GM08714 (cell line): ENCODE data around the gene ZC3H13.

ENCODE experiments used
- H3K4me3 ChIP-seq: fragments of 200-500 bp; sonication (Bioruptor generic); 2 replicates; pipeline ENCODE4 v1.5.1; 2014; ENCODE audit warnings: mild to moderate bottlenecking, low read length, inconsistent platforms
- ZNF274 ChIP-seq: IDR thresholded peaks from 2 replicates; pipeline ENCODE4 v1.6.1; 2012; ENCODE audit warnings: mild to moderate bottlenecking, low read depth, low read length

ZC3H13 gene

DNA sequence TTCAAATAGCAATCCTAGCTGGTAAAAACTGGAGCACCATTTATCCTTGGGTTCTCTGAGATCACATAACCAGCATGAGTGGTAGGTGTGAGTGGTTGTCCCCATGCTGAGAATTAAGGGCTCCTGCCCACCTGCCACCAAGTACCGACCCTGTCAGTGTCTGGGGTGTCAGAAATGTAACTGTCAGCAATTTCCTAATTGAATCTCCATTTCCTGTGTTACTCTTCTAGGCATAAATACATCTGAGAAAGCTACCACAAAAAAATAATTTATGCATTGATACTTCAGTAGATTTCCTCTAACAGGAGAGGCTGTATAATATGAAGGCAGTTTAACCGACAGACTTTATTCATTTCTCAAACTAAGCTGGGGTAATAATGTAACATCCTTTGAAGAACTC lies 27.2 kb upstream of the ZC3H13 start:
- no peak overlapping the region for H3K4me3 ChIP-seq
- TF ChIP-seq ZNF274, result no peak

DNA sequence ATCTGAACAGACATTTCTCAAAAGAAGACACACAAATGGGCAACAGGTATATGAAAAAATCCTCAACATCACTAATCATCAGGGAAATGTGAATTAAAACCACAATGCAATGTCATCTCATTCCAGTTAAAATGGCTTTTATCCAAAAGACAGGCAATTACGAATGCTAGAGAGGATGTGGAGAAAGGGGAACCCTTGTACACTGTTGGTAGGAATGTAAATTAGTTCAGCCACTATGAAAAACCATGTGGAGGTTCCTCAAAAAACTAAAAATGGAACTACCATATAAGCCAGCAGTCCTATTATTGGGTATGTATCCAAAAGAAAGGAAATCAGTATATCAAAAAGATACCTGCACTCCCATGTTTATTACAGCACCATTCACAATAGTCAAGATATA lies 24.7 kb upstream of the ZC3H13 start:
- TF ChIP-seq ZNF274, result no peak
- no peak overlapping the region for H3K4me3 ChIP-seq

DNA sequence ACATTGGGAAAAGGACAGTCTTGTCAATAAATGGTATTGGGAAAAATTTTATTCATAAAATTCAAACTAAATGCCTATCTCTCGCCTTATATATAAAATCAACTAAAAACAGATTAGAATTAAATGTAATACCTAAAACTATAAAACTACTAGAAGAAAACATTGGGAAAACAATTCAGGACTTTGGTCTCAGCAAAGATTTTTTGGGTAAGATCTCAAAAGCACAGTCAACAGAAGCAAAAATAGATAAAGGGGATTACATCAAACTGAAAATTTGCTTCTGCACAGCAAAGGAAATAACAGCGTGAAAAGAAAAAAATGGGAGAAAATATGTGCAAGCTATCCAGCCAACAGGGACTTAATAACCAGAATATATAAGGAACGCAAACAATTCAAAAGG lies 24.3 kb upstream of the ZC3H13 start:
- no peak for TF ChIP-seq ZNF274
- no peak overlapping the region for H3K4me3 ChIP-seq

DNA sequence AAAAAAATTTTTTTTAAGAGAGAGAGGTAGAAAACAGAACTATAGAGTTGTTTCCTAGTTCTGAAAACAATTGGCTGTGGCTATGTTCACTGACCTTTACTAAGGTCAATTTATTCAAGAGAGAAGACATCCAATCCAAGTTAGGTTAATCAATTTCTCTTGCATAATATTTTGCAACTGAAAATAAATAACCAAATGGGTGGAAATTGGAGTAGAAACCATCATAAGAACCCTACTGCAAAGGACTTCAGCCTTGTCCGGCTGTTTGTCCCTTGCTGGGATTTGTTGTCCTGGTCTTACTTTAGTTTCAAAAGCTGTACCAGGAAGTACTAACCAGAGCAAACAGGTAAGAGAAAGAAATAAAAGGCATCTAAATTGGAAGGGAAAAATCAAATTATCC lies 23.3 kb upstream of the ZC3H13 start:
- no peak for TF ChIP-seq ZNF274
- H3K4me3 ChIP-seq, result no peak overlapping the region

DNA sequence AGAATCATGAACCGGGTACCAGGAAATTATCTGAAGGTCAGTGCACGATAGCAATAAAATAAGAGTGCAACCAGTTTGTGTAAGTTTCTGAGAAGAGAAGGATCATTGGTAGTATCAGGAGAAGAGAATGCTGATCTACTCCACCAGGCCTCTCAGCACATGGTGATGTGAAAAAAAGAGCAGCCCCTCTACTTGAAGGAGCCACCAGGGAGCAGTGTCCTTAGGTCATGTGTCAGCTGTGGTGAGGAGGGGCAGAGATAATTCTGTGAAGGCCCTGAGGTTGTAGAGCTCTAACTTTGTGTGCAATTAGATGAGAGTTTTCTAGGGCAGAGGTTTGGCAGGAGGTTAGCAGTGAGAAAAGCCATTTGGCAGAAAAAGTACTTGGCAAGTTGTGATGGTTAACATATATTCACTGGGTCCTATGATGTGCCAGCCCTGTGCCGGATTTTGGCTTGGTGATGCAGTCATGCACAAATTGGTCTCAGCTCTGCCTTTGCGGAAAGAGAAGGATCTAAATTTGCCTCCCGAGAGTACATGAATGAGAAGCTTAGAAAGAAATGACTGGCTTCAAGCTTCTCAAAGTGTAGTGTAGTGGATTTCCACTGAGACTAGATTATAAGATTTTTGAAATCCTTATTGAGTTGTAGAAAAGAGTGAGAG lies 19.2 kb upstream of the ZC3H13 start:
- no peak for TF ChIP-seq ZNF274
- no peak overlapping the region for H3K4me3 ChIP-seq

DNA sequence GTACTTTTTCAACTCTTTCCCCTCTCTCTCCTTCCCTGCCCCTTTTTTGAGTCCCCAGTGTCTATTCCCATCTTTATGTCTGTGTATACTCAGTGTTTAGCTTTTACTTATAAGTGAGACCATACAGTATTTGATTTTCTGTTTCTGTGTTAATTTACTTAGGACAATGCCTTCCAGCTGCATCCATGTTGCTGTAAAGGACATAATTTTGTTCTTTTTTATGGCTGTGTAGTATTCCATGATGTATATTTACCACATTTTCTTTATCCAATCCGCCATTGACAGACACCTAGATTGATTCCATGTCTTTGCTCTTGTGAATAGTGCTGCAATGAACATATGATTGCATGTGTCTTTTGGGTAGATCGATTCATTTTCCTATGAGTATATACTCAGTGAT lies 10.7 kb upstream of the ZC3H13 start:
- TF ChIP-seq ZNF274, result no peak
- H3K4me3 ChIP-seq, result no peak overlapping the region

DNA sequence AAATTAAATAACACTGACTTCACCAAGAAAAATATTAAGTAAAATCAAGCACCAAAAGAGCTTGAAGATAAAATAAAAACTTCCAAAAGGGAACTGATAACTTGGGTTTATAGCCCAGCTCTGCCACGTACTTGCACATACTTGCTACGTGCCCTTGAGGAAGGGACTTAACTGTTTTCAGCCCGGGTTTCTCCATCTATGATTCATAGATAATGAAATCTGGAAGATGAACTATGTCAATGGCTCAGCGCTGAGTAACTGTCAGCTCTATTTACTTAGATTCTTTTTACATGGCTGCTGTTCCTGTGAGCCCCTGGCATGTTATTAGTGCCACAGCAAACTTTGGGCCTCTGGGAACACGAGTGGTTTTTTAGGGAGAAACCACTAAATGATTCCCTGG lies 9.6 kb upstream of the ZC3H13 start:
- H3K4me3 ChIP-seq, result no peak overlapping the region
- TF ChIP-seq ZNF274, result no peak

DNA sequence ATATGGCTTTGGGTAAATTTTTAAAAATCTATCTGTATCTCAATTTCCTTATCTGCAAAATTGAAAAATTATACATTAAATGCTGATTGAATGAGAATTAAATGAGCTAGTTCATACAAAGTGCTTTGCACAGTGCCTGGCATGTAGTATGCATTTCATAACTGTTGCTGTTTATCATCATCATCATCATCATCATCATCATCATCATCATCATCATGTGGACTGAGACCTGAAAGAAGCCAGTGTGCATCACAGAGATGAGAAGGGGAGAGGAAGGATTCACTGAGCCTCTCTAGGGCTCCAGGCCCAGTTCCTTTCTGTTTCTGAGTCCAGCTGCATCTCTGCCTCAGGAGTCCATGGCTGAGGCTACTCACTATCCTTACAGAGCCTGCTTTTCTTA lies 6.9 kb upstream of the ZC3H13 start:
- TF ChIP-seq ZNF274, result no peak

DNA sequence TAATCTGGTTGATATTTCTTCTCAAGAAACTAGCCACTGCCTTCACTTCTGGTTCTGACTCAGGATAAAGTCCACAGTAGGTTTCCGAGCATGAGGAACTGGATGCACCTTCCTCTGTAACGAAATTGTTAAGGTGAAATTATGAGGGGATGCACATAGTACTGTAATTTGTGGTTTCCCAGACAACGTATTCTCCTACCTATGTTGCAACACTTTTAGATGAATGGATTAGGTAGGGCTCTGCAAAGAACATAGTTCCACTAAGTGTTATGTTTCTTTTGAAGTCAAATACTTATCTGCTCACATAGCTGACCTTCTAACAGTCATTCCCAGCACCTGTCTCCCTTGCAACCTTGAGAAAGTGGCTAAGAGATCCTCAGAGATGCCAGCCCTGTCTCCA lies 5.7 kb upstream of the ZC3H13 start:
- TF ChIP-seq ZNF274, result no peak

More for the DNA sequence above, 6.9 kb upstream of the ZC3H13 start:
- H3K4me3 ChIP-seq, result no peak overlapping the region

DNA sequence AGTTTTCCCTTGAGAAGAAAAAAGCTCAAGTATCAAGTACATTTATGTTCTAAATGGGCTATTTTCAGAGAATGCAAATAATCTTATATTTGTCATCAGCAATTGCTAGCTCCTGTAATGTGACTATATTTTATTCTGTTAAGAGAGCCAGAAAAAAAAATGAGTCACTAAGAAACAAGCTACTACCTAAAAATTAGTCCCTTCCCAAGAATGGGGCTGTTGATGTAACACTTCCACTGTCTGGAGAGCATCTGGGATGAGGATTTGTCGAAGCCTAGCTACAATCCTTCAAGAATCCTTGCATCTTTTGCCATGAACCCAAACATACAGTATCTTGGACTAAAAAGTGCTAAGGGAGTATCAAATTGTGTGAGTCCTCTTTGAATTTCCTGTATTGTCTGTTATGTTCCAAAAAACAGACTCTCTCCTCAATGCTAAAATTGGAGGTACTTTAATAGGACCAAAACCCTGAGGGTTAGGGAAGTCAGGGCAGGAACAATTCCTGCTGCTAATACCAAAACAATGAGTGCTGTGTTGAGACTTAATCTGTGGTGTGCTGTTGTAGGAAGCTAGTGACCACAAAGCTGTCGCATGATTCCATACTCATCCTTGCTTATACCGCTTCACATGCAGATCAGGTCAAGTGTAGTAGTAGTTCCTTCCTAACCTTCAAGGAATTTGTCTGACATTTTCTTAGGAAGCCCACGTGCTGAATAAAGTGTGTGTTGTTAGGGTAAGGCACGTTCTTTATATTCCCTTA lies 4.9 kb upstream of the ZC3H13 start:
- no peak for TF ChIP-seq ZNF274

More for the DNA sequence above, 5.7 kb upstream of the ZC3H13 start:
- H3K4me3 ChIP-seq, result no peak overlapping the region

DNA sequence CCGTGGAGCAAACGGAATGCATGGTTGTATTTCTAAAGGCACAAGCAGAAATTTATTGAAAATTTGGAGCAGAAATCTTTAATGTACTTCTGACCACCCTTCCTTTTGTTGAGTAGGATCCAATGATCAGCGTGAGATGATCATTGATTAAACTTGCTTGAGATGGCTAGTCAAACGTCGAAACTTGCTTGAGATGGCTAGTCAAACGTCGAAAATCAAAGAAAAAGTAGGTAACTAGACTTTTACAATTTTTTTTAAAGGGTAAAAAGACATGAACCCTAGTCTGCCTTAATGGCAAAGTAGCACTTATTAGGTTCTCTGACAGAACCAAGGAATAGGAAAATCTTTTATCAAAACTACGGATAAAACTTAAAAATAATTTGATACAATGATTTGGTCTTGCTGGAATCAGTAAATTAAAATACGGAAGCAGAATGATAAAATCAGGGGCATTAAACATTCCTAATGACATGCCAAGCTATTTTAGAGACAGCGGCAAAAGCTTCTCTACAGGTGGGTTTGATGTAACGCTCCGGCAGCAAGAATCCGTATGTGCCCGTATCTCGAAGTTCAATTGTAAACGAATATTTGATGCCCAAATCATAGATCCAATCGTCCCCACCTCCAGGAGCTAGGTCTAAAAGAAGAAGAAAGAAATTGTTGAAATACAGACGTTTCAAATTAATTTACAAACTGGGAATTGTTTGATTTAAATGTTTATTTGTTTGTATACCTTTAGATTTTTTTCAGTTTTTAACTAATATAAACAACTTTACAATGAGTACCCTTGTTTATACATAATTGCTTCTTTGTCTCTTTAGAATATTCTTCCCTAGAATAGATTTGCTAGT lies 841 bp upstream of the ZC3H13 start:
- TF ChIP-seq ZNF274, result no peak
- H3K4me3 ChIP-seq, result peak overlapping the region; percentile 83

More for the DNA sequence above, 4.9 kb upstream of the ZC3H13 start:
- H3K4me3 ChIP-seq, result no peak overlapping the region

DNA sequence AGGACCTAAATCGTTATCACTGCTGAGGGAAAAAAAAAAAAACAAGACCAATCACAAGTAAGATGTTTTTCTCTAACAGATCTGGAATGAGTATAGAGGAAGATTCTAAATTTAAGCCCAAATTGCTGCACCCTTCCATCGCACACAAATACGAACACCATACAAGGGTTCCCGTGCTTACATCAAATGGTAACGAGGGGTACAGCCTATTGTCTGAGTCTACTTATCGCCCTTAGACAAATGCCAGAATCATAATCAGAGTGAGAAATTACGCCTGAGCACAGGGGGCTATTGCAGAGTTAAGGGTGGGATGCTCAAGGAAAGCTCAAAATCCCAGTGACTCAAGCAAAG lies 603 bp downstream of the ZC3H13 start:
- TF ChIP-seq ZNF274, result no peak
- H3K4me3 ChIP-seq, result peak overlapping the region; percentile 83

DNA sequence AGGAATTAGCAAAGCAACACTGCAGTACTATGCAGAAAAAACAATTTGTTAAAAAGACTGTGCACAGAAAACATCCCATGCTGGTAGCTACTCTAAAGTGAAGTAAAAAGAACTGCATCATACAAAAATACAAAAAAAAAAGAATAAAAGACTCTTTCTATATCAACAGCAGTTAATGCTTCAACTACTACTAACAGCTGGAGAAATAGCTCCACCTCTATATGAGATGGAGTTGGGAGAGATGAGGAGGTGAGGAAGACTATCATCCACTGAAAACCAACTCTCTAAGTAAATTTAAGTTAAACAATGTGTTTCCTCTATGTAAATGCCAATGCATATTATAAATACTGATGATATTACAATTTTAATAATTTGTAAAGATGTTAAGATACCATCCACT lies 1.8 kb downstream of the ZC3H13 start:
- TF ChIP-seq ZNF274, result no peak
- peak overlapping the region; percentile 83; the same call in 1 of the 2 replicates for H3K4me3 ChIP-seq

DNA sequence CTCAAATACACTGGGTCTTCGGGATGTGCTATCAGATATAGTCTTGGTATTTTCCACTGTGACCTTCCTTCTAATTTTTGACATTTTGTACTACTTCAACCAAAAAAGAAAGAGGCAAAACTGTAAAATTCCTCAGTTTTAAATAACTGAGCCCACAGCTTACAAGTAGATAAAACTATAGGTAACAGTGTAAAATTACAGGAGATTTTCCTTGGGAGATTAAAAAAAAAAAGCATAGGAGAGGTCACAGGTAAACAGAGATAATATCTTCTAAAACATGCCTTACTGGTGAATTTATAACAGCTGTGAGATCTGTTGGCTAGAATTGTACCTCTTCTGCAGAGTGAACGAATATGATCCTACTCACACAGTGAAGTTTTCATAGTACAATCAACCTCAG lies 7.1 kb downstream of the ZC3H13 start:
- no peak for TF ChIP-seq ZNF274
- H3K4me3 ChIP-seq, result no peak overlapping the region

DNA sequence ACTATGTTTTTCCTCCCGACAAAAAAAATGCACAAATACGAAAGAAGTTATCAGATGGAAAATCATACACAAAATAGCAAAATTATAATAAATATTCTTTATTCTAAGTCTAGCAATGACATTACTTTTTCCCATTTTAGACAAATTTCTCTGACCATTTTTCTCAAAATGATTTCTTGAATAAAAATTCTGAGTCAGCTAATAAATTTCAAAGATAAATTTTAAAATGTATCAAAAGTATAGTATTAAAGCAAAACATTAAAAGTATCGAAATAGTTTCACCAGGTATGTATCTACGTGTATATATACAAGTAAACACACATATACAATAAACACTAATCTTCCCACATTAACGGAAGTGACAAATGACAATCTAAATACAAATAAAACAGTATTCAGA lies 8.9 kb downstream of the ZC3H13 start:
- TF ChIP-seq ZNF274, result no peak
- H3K4me3 ChIP-seq, result no peak overlapping the region
